Activated CD8-positive, alpha-beta T cell treated with anti-CD3 and anti-CD28 coated beads, Interleukin-2, amount 10 ng/mL, durations not matched to agents 7 days and 5 days (primary cell): Measurements from ENCODE around the gene ACAD11. TPM values are rescaled to one million over a fixed set of nuclear protein-coding genes. Genes with fewer than 3 reads are reported as not detected.

Source experiments
- total RNA-seq, 2 experiments: library from RNA; stranded (reverse); gene quantifications; one replicate each; pipeline ENCODE4 v1.2.3, GENCODE V29; 2021

Gene ACAD11
- total RNA-seq, 2 experiments from 2014 or later, result 11.3 to 13.7 TPM

Other genes starting within 250 kb of the ACAD11 start
- 10 to 100 TPM; 34.3 to 38.4 TPM for gene DNAJC13, start 242.3 kb downstream of the ACAD11 start, total RNA-seq
- gene ACKR4, start 62.5 kb downstream of the ACAD11 start, total RNA-seq, result not detected
- 10 to 100 TPM; 31.4 to 39.0 TPM for gene UBA5, start 520 bp upstream of the ACAD11 start, total RNA-seq
- gene NPHP3, start 62.6 kb upstream of the ACAD11 start, total RNA-seq, result 10 to 100 TPM; 15.2 to 16.9 TPM